HG02759 (cell line): ENCODE results near the gene TULP4.
A peak's percentile ranks its signal among the peaks of the same experiment; 100 is the strongest.
"Not testable (repeated sequence)": the region's sequence is repeated elsewhere in the genome, so short reads cannot be mapped to it uniquely, and the experiment has no call there.

ENCODE experiments used
- ATAC-seq: cut with Tn5 transposase; IDR thresholded peaks from one replicate; pipeline ENCODE4 v1.9.1; 2021; ENCODE audit warnings: mild to moderate bottlenecking, moderate library complexity; ENCODE audit not compliant: unreplicated experiment

TULP4 gene

DNA sequence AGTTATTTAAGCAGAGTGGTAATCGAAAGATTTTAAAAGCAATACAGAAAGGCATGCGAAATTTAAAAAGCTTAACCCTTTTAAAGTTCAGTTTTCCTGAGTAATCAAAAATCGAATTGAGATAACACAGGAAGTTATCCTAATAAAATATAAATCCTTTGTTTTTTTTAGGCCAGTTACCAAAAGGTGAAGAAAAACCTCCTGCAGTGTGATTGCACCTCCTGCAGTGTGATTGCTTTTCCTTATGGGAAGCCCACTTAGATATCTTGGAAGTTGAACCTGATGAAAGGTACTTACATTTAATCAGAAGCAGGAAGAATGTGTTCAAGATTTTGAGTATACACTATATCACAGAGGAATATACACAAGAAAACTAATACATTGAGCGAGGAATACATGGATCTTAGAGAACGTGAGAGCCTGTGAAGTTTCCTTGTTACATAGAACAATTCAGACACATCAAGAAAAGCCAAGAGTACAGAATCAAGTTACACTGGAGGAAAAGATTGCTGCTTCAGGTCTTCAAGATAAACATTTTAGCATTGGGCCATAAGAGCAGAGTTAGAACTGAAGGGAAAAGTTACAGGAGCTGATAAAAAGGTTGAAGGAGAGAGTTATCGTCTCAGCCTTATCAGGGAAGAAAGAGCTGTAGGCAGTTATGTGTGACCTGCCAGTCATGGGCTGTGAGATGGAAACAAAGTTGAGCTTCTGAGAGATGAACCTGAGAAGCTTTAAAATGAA is 240.0 kb downstream of the TULP4 start:
- ATAC-seq: no peak

DNA sequence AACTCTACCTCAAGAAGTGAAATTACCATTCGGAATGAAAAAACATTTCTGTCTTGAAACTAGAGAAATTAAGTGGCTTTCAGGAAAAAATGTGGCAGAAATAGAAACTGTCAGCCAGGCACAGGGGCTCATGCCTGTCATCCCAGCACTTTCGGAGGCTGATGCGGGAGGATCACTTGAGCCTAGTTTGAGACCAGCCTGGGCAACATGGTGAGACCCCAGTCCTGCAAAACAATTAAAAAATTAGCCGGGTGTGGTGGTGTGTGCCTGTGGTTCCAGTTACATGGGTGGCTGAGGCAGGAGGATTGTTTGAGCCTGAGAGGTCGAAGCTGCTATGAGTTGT is 240.5 kb downstream of the TULP4 start:
- no peak for ATAC-seq

DNA sequence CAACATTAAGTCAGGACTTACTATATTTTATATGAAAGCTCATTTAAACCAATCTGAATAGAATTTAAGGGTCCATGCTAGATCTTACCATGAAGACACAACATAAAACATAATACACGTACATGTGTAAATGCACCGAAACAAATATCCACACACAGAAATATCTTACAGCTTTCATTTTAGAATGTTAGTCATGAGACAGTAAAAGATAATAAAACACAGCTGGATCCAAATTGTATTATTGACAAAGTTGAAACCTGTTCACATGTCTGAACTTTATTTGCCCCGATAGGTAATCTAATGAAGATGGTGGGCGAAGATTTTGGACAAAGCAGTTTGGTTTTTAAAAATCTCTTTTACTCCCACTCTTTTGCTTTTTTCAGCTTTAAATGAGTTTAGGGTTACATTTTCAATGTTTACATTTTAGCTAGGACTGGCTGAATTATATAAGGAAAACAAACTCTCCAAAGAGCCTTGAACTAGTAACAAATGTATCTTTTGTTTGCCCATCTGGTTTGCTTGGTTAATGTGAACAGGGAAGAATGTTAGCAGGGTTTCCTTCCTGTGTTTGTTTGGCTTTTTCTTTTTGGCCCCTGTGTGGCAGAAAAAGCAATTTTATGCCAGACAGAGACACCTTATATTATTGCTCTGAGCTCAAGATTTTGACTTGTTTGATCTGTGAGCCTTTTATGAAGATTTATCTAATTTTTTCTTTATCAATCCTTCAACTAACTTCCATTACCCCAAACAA is 242.5 kb downstream of the TULP4 start:
- ATAC-seq: no peak

DNA sequence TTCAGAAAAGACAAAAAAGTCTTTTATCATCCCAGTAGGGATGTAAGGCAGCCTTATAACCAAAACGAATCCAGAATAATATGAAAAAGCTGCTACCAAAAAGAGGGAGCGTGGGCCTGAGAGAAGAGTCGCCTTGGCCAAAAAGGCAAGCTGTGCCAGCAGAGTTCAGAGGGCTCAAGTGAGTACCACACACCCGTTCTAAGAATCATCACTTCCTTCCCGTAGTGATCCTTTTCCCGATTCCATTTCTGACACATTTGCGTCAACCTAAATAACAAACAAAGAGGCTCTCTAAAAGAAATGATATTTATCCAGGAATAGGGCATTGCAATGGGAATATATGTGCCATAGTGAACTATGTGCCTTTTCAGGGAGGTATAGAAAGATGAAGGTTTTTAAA is 243.8 kb downstream of the TULP4 start:
- ATAC-seq: no peak

DNA sequence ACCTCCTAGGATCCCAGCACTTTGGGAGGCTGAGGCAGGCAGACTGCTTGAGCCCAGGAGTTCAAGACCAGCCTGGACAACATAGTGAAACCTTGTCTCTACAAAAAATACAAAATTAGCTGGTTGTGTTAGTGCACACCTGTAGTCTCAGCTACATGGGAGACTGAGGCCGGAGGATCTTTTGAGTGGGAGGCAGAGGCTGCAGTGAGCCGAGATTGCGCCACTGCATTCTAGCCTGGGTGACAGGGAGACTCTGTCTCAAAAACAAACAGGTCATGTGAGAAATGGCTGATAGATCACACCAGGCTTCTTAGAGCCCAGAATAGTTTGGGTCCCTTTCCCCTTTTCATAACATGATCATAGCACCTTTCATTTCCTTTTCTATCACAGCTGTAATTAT is 244.8 kb downstream of the TULP4 start:
- not testable (repeated sequence) for ATAC-seq

DNA sequence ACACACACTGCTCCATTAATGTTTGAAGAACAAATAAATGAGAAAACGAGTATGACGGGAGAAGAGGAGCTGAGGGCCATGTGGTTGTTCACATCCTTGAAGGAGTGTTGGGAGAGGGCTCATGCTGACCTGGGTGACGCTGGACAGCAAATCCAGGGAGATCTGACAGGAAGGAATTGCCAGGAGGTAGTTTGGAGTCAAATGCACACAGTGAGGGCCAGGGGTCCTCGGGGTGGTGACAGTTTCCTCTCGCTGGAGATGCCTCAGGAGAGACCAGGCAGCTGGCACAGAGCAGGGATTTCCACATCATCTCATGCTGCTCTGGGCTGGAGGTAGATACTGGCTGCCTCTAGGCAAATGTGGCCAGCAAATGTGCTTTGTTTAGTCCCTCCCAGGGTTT is 245.7 kb downstream of the TULP4 start:
- no peak for ATAC-seq

DNA sequence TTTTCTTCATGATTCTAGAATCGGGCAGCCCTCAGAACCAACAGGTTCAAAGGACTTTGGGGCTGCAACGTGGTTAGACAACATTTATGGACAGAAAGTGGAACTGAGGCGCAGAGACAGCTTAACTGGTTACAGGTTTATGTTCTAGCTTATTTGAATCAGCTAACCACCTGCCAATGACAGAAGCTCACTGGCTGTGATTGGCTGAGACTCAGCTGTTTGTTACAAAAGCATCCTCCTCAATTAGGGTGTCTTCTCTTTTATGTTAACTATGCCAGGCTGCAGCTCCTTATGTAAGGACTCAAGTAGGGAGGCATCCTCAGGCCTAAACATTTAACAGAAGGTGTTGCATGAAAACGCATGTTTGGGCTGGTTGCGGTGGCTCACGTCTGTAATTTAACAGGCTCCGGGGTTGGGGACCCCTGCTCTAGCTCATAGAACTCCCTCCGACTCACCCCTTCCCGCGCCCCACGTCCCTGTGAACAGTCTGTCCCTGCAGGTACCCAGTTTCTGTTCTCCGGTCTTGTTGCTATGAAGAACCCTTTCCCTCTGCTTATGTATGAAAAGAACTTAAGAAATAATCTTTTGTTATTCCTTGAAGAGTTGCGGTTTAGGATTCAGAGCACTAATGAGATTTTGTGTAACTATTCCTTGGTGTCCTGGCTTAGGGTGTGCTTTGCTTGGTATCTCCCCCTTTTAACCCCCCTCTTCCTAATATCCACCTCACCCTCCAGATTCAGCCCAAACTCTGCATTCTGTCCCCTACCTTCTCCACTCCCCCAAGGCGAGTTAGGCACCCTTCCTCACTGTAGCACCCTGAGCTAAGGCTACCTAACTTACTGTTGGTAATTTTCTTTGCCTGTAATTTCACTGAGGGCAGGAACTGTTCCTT is 246.4 kb downstream of the TULP4 start:
- ATAC-seq: no peak

DNA sequence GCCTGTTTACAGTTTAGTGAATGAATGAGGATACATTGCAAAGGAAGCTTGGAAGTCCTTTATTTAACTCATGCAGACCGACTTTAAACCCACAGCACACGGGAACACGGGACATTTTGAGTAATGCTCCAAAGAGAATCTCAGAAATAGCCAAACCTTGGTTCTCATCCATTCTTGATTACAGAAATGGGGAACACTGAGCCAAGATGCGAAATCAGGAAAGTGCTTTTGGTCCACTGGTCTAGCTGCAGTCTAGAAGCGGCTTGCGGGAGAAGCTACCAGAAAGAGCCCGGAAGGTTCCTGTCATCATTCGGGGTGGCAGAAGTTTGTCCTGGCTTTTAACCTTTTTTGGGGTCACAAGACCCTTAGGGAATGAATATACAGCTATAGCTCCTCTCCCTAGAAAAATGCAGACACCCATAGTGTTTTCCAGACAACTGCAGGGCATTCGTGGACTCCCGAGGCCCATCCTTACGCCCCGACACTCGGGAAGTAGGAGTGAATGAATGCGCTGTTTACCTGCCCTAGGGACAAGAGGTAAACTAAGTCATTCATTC is 247.2 kb downstream of the TULP4 start:
- no peak for ATAC-seq

DNA sequence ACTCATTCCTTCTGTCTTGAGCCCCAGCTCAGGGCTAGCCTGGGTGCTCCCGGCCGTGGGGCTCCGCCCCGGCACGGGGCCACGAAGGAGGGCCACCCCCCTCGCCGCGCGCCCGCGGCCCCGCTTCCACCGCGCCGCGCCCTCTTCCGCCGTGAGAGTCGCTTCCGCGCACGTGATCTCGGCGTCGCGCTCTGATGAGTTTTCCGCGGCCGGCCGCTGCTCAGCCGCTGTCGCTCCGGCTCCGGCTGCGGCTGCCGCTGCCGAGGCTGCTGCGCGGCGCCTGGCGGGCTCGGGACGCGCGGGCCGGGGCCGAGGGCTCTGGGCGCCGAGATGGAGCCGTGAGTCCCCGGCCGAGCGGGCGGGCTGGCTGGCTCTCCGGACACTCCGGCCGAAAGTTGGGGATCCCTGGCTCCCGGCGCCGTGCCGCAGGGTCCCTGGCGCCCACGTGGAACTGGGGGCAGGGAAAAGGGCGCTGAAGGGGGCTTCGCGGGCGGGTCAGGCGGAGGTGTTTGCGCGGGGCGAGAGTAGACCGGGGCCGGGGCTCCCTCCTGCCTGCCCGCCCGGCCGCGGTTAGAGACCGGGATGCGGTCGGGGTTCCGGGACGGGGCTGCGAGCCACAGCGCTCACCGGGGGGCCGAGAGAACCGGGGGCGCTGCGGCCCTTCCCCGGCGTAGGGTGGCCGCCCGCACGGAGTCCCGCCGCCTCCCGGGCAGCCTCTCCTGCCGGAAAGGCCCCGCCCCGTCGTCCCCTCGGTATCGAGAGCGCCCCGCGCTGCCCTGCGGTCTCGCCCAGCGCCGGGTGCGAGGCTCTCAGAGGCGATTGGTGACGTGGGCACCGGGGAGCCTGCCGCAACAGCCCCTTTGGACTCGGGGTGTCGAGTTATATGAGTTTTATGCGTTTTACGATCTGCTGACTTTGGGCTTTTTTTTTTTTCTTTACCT is 247.9 kb downstream of the TULP4 start, which contains the start of gene TMEM181:
TSS of gene TMEM181 (plus strand) at position 197 of the 941 bp plus-strand sequence. CDS start at position 331, 134 bp downstream.
- ATAC-seq: peak; percentile 87

DNA sequence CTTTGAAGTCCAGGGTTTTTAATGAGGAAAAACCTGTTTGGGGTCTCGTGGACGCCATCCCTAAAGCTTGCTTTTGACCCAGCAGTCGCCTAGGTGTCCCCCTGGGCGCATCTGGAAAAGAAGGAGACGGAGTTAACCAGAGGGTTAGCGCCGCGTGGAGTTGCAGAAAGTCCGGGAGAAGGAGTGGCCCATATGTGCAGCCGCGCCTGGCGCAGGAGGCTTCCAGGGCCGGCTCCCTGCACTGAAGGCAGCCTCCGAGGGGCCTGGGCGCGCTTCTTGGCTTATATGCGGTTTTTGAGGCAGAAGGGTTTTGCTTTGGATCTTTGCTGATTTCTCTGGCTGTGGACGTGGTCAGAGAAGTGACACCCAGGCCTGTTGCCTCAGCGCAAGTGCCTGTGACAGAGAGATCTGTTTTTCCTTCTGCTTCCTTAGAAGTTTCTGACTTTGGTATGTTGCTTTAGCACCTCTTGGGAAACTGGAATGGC is 248.6 kb downstream of the TULP4 start:
- no peak for ATAC-seq
